Measurements from ENCODE around the gene IZUMO2.

GRCh38 chr19:50209131-50209530 lies 46.0 kb upstream of the IZUMO2 start:
- TF ChIP-seq CTCF (IDR thresholded peaks at IDR 0.05 in 2 of 3, conservative IDR thresholded peaks at IDR 0.05 in 1 of 3; ENCODE audit: control insufficient read depth in 2 of 3, extremely low read depth in 1 of 3, insufficient read depth in 1 of 3, low read depth in 3 of 3, low read length in 3 of 3) (no peak), POLR2A (IDR thresholded peaks at IDR 0.05; ENCODE audit: low read depth, low read length) (no peak), FOXM1 (IDR thresholded peaks at IDR 0.05; ENCODE audit: low read depth, low read length) (no peak), SP1 (IDR thresholded peaks at IDR 0.05; ENCODE audit: low read depth, low read length) (no peak), GABPA (IDR thresholded peaks at IDR 0.05; ENCODE audit: low read depth) (no peak), SMC3 (IDR thresholded peaks at IDR 0.05; ENCODE audit: borderline replicate concordance, low read length) (no peak), BCL11A (IDR thresholded peaks at IDR 0.05; ENCODE audit: low read depth, low read length) (no peak), TAF1 (IDR thresholded peaks at IDR 0.05; ENCODE audit: borderline replicate concordance, low read depth, low read length) (no peak), NFYB (IDR thresholded peaks at IDR 0.05; ENCODE audit: insufficient read depth, low read depth, low read length) (no peak), STAT3 (IDR thresholded peaks at IDR 0.05; ENCODE audit: low read depth, low read length) (no peak), ESRRA (IDR thresholded peaks at IDR 0.05; ENCODE audit: low read length) (no peak)
- TF ChIP-seq, protein P1, sequence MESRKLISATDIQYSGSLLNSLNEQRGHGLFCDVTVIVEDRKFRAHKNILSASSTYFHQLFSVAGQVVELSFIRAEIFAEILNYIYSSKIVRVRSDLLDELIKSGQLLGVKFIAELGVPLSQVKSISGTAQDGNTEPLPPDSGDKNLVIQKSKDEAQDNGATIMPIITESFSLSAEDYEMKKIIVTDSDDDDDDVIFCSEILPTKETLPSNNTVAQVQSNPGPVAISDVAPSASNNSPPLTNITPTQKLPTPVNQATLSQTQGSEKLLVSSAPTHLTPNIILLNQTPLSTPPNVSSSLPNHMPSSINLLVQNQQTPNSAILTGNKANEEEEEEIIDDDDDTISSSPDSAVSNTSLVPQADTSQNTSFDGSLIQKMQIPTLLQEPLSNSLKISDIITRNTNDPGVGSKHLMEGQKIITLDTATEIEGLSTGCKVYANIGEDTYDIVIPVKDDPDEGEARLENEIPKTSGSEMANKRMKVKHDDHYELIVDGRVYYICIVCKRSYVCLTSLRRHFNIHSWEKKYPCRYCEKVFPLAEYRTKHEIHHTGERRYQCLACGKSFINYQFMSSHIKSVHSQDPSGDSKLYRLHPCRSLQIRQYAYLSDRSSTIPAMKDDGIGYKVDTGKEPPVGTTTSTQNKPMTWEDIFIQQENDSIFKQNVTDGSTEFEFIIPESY (IDR thresholded peaks at IDR 0.05), result no peak
- TF ChIP-seq, protein P2, sequence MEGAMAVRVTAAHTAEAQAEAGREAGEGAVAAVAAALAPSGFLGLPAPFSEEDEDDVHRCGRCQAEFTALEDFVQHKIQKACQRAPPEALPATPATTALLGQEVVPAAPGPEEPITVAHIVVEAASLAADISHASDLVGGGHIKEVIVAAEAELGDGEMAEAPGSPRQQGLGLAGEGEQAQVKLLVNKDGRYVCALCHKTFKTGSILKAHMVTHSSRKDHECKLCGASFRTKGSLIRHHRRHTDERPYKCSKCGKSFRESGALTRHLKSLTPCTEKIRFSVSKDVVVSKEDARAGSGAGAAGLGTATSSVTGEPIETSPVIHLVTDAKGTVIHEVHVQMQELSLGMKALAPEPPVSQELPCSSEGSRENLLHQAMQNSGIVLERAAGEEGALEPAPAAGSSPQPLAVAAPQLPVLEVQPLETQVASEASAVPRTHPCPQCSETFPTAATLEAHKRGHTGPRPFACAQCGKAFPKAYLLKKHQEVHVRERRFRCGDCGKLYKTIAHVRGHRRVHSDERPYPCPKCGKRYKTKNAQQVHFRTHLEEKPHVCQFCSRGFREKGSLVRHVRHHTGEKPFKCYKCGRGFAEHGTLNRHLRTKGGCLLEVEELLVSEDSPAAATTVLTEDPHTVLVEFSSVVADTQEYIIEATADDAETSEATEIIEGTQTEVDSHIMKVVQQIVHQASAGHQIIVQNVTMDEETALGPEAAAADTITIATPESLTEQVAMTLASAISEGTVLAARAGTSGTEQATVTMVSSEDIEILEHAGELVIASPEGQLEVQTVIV (IDR thresholded peaks at IDR 0.05; ENCODE audit: borderline replicate concordance, partially characterized antibody), result no peak
- TF ChIP-seq, protein P3, sequence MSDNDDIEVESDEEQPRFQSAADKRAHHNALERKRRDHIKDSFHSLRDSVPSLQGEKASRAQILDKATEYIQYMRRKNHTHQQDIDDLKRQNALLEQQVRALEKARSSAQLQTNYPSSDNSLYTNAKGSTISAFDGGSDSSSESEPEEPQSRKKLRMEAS (IDR thresholded peaks at IDR 0.05; ENCODE audit: low read depth, low read length), result no peak

Data from GM12878 (cell line).